Measurements from ENCODE around the gene SYNGR3.

Gene SYNGR3

DNA sequence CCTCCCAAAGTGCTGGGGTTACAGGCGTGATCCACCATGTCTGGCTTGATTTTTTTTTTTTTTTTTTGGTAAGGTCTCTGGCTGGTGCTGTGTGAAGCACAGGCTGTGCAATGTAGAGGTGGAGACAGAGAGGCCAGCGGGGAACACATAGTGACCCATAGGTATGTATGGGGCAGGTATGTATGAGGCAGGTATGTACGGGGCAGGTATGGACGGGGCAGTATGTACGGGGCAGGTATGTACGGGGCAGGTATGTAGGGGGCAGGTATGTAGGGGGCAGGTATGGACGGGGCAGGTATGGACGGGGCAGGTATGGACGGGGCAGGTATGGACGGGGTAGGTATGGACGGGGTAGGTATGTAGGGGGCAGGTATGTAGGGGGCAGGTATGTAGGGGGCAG lies 40.3 kb upstream of the SYNGR3 start:
- no peaks in the 10 kb centered on the region for H3K9me3 ChIP-seq (ENCODE audit: low read length)
- H3K9ac ChIP-seq (ENCODE audit: low read length) = no peak overlapping the region
- no peaks in the 10 kb centered on the region for H3K36me3 ChIP-seq (ENCODE audit: insufficient read depth, low read length)
- H3K9me2 ChIP-seq (ENCODE audit: low read depth, low read length) = no peaks in the 10 kb centered on the region
- H3K4me2 ChIP-seq (ENCODE audit: low read length) = no peak overlapping the region
- TF ChIP-seq EZH2 (IDR thresholded peaks at IDR 0.05; ENCODE audit: borderline replicate concordance, low read length) = no peak
- TF ChIP-seq, protein P1, sequence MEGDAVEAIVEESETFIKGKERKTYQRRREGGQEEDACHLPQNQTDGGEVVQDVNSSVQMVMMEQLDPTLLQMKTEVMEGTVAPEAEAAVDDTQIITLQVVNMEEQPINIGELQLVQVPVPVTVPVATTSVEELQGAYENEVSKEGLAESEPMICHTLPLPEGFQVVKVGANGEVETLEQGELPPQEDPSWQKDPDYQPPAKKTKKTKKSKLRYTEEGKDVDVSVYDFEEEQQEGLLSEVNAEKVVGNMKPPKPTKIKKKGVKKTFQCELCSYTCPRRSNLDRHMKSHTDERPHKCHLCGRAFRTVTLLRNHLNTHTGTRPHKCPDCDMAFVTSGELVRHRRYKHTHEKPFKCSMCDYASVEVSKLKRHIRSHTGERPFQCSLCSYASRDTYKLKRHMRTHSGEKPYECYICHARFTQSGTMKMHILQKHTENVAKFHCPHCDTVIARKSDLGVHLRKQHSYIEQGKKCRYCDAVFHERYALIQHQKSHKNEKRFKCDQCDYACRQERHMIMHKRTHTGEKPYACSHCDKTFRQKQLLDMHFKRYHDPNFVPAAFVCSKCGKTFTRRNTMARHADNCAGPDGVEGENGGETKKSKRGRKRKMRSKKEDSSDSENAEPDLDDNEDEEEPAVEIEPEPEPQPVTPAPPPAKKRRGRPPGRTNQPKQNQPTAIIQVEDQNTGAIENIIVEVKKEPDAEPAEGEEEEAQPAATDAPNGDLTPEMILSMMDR (IDR thresholded peaks at IDR 0.05; ENCODE audit: low read length) = no peak
- H4K20me1 ChIP-seq (ENCODE audit: insufficient read depth, low read length) = no peaks in the 10 kb centered on the region
- H3K4me3 ChIP-seq (ENCODE audit: low read depth, low read length, poor library complexity, severe bottlenecking) = no peak overlapping the region
- H3K27ac ChIP-seq (ENCODE audit: low read depth, low read length, poor library complexity, severe bottlenecking) = no peak overlapping the region
- no peak overlapping the region for H2AFZ ChIP-seq (ENCODE audit: low read length)
- no peaks in the 10 kb centered on the region for H3F3A ChIP-seq (ENCODE audit: insufficient read depth, low read length)
- peaks cover 19% of the 10 kb centered on the region for H3K27me3 ChIP-seq (ENCODE audit: insufficient read depth, low read length)
- H3K4me1 ChIP-seq (ENCODE audit: insufficient read depth, low read length, severe bottlenecking) = no peaks in the 10 kb centered on the region
- no peaks in the 10 kb centered on the region for H3K79me2 ChIP-seq (ENCODE audit: insufficient read depth, low read length)

DNA sequence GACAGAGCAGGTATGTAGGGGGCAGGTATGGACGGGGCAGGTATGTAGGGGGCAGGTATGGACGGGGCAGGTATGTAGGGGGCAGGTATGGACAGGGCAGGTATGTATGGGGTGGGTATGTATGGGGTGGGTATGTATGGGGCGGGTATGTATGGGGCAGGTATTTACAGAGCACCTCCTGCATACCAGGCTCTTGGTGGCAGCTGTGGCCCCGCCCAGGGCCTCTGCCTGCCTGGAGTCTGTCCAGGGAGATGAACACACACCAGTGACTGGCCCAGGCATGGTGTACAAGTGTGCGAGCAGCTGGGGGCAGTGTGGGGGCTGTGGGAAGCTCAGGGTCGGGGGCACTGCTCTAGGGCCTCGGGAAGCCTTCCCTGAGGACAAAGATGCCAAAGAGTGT lies 39.7 kb upstream of the SYNGR3 start:
- H3K4me2 ChIP-seq (ENCODE audit: low read length) = no peak overlapping the region
- H3K9me3 ChIP-seq (ENCODE audit: low read length) = no peaks in the 10 kb centered on the region
- H2AFZ ChIP-seq (ENCODE audit: low read length) = no peak overlapping the region
- H3K27me3 ChIP-seq (ENCODE audit: insufficient read depth, low read length) = peaks cover 19% of the 10 kb centered on the region
- H3K4me1 ChIP-seq (ENCODE audit: insufficient read depth, low read length, severe bottlenecking) = no peaks in the 10 kb centered on the region
- H3K27ac ChIP-seq (ENCODE audit: low read depth, low read length, poor library complexity, severe bottlenecking) = no peak overlapping the region
- H3K4me3 ChIP-seq (ENCODE audit: low read depth, low read length, poor library complexity, severe bottlenecking) = no peak overlapping the region
- no peak for TF ChIP-seq EZH2 (IDR thresholded peaks at IDR 0.05; ENCODE audit: borderline replicate concordance, low read length)
- TF ChIP-seq, protein P1 (IDR thresholded peaks at IDR 0.05; ENCODE audit: low read length) = no peak
- no peaks in the 10 kb centered on the region for H3K36me3 ChIP-seq (ENCODE audit: insufficient read depth, low read length)
- no peaks in the 10 kb centered on the region for H3K79me2 ChIP-seq (ENCODE audit: insufficient read depth, low read length)
- H3K9me2 ChIP-seq (ENCODE audit: low read depth, low read length) = no peaks in the 10 kb centered on the region
- no peak overlapping the region for H3K9ac ChIP-seq (ENCODE audit: low read length)
- H4K20me1 ChIP-seq (ENCODE audit: insufficient read depth, low read length) = no peaks in the 10 kb centered on the region
- no peaks in the 10 kb centered on the region for H3F3A ChIP-seq (ENCODE audit: insufficient read depth, low read length)

DNA sequence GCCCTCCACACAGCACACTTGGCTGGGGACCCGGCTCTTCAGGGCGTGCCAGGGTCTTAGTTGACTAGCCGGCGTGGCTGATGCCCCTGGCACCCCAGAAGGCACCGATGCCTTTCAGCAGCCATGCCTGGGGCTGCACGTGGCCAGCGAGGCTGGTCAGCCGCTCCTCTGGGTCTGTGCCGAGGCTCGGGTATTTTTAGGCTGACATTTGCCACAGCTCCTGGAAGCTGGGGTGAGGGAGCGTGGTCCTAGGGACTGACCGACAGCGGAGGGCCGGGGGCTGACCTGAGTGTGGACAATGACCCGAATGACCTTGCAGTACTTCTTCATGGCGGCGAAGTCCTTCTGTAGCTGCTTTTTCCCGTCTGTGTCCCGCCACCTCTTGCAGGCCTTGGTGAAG lies 39.2 kb upstream of the SYNGR3 start:
- Histone ChIP-seq H3K4me2 (ENCODE audit: low read length) (no peak overlapping the region), H3K9me3 (ENCODE audit: low read length) (no peaks in the 10 kb centered on the region), H3K4me1 (ENCODE audit: insufficient read depth, low read length, severe bottlenecking) (no peaks in the 10 kb centered on the region)

More for the DNA sequence above, 39.2 kb upstream of the SYNGR3 start:
- H3K79me2 ChIP-seq (ENCODE audit: insufficient read depth, low read length) = no peaks in the 10 kb centered on the region
- no peak overlapping the region for H2AFZ ChIP-seq (ENCODE audit: low read length)
- H3K27me3 ChIP-seq (ENCODE audit: insufficient read depth, low read length) = peaks cover 19% of the 10 kb centered on the region
- no peak overlapping the region for H3K9ac ChIP-seq (ENCODE audit: low read length)
- H3F3A ChIP-seq (ENCODE audit: insufficient read depth, low read length) = no peaks in the 10 kb centered on the region
- H4K20me1 ChIP-seq (ENCODE audit: insufficient read depth, low read length) = no peaks in the 10 kb centered on the region
- H3K9me2 ChIP-seq (ENCODE audit: low read depth, low read length) = no peaks in the 10 kb centered on the region
- H3K27ac ChIP-seq (ENCODE audit: low read depth, low read length, poor library complexity, severe bottlenecking) = no peak overlapping the region
- TF ChIP-seq, protein P1 (IDR thresholded peaks at IDR 0.05; ENCODE audit: low read length) = no peak
- no peak for TF ChIP-seq EZH2 (IDR thresholded peaks at IDR 0.05; ENCODE audit: borderline replicate concordance, low read length)
- no peak overlapping the region for H3K4me3 ChIP-seq (ENCODE audit: low read depth, low read length, poor library complexity, severe bottlenecking)
- no peaks in the 10 kb centered on the region for H3K36me3 ChIP-seq (ENCODE audit: insufficient read depth, low read length)

All from OCI-LY1 (cell line).